Effector memory CD4-positive, alpha-beta T cell (primary cell): ENCODE measurements around the gene SERTM2.
"Not testable (repeated sequence)": the region's sequence is repeated elsewhere in the genome, so short reads cannot be mapped to it uniquely, and the experiment has no call there.

Source experiments
- DNase-seq, 3 donors: peaks; one replicate each; pipeline ENCODE4 v3.0.0-alpha.2; 2020
- H3K27ac ChIP-seq: 2 replicates; pipeline ENCODE4 v1.7.0; 2013; ENCODE audit warnings: mild to moderate bottlenecking, low read length, moderate library complexity; ENCODE audit not compliant: insufficient read depth, poor library complexity, severe bottlenecking
- H3K27me3 ChIP-seq: replicated peaks from 2 replicates; pipeline ENCODE4 v1.7.0; 2013; ENCODE audit warnings: mild to moderate bottlenecking, low read length; ENCODE audit not compliant: insufficient read depth, control insufficient read depth, poor library complexity, severe bottlenecking
- H3K36me3 ChIP-seq: 2 replicates; pipeline ENCODE4 v1.7.0; 2013; ENCODE audit warnings: mild to moderate bottlenecking, low read length, moderate library complexity; ENCODE audit not compliant: control insufficient read depth, insufficient read depth
- H3K4me1 ChIP-seq: 2 replicates; pipeline ENCODE4 v1.7.0; 2013; ENCODE audit warnings: low read length, mild to moderate bottlenecking; ENCODE audit not compliant: control insufficient read depth, insufficient read depth, poor library complexity, severe bottlenecking
- H3K4me3 ChIP-seq: 2 replicates; pipeline ENCODE4 v1.7.0; 2013; ENCODE audit warnings: low read length, low read depth, mild to moderate bottlenecking; ENCODE audit not compliant: insufficient read depth, poor library complexity, severe bottlenecking
- H3K9me3 ChIP-seq: 2 replicates; pipeline ENCODE4 v1.7.0; 2013; ENCODE audit warnings: mild to moderate bottlenecking, low read length, moderate library complexity; ENCODE audit not compliant: control insufficient read depth

The SERTM2 gene

GRCh38 chrX:111543212-111543741 is 31.8 kb downstream of the SERTM2 start:
- no peaks in the 10 kb centered on the region for H3K9me3 ChIP-seq
- no peaks in the 10 kb centered on the region for H3K4me1 ChIP-seq
- no peak for DNase-seq
- H3K36me3 ChIP-seq = no peaks in the 10 kb centered on the region
- H3K4me3 ChIP-seq = no peak overlapping the region
- no peaks in the 10 kb centered on the region for H3K27me3 ChIP-seq
- no peak overlapping the region for H3K27ac ChIP-seq

- H3K27ac ChIP-seq, H3K27me3 ChIP-seq: not testable (repeated sequence)
These were observed 37.8 kb downstream of the SERTM2 start for GRCh38 chrX:111549235-111549634.

GRCh38 chrX:111555406-111555958 is 44.0 kb downstream of the SERTM2 start:
- Histone ChIP-seq H3K4me1 (no peaks in the 10 kb centered on the region), H3K27me3 (no peaks in the 10 kb centered on the region), H3K27ac (no peak overlapping the region), H3K4me3 (no peak overlapping the region), H3K36me3 (no peaks in the 10 kb centered on the region), H3K9me3 (no peaks in the 10 kb centered on the region)
- DNase-seq = no peak

More at GRCh38 chrX:111549235-111549634, 37.8 kb downstream of the SERTM2 start:
- H3K4me3 ChIP-seq, H3K9me3 ChIP-seq, DNase-seq, H3K4me1 ChIP-seq, H3K36me3 ChIP-seq: not testable (repeated sequence)

GRCh38 chrX:111560801-111561200 is 49.4 kb downstream of the SERTM2 start:
- H3K27me3 ChIP-seq = no peaks in the 10 kb centered on the region
- no peaks in the 10 kb centered on the region for H3K4me1 ChIP-seq
- no peak overlapping the region for H3K27ac ChIP-seq
- H3K4me3 ChIP-seq = no peak overlapping the region
- no peaks in the 10 kb centered on the region for H3K36me3 ChIP-seq
- DNase-seq = no peak
- no peaks in the 10 kb centered on the region for H3K9me3 ChIP-seq

GRCh38 chrX:111561851-111562250 is 50.4 kb downstream of the SERTM2 start:
- no peak for DNase-seq
- H3K4me1 ChIP-seq = no peaks in the 10 kb centered on the region
- no peak overlapping the region for H3K27ac ChIP-seq
- H3K36me3 ChIP-seq = no peaks in the 10 kb centered on the region
- no peak overlapping the region for H3K4me3 ChIP-seq
- no peaks in the 10 kb centered on the region for H3K27me3 ChIP-seq
- no peaks in the 10 kb centered on the region for H3K9me3 ChIP-seq

GRCh38 chrX:111567542-111568255 is 56.3 kb downstream of the SERTM2 start:
- Histone ChIP-seq H3K4me3 (no peak overlapping the region), H3K27ac (no peak overlapping the region), H3K4me1 (no peaks in the 10 kb centered on the region), H3K27me3 (no peaks in the 10 kb centered on the region), H3K9me3 (no peaks in the 10 kb centered on the region), H3K36me3 (no peaks in the 10 kb centered on the region)
- DNase-seq = no peak

GRCh38 chrX:111568354-111568753 is 56.9 kb downstream of the SERTM2 start:
- no peaks in the 10 kb centered on the region for H3K36me3 ChIP-seq
- H3K4me3 ChIP-seq = no peak overlapping the region
- no peak for DNase-seq
- H3K27ac ChIP-seq = no peak overlapping the region
- H3K4me1 ChIP-seq = no peaks in the 10 kb centered on the region
- no peaks in the 10 kb centered on the region for H3K27me3 ChIP-seq
- H3K9me3 ChIP-seq = no peaks in the 10 kb centered on the region

- H3K27ac ChIP-seq = no peak overlapping the region
- no peak for DNase-seq
- H3K9me3 ChIP-seq = no peaks in the 10 kb centered on the region
These were observed 57.4 kb downstream of the SERTM2 start for GRCh38 chrX:111568817-111569216.

More at GRCh38 chrX:111568817-111569216, 57.4 kb downstream of the SERTM2 start:
- Histone ChIP-seq H3K4me3 (no peak overlapping the region), H3K36me3 (no peaks in the 10 kb centered on the region), H3K27me3 (no peaks in the 10 kb centered on the region), H3K4me1 (no peaks in the 10 kb centered on the region)
